Stimulated activated CD4-positive, alpha-beta T cell treated with anti-CD3 and anti-CD28 coated beads, Interleukin-15, amount 100 ng/mL, for 48 hours (primary cell): ENCODE data around the gene BPI.
"Not testable (repeated sequence)": the region's sequence is repeated elsewhere in the genome, so short reads cannot be mapped to it uniquely, and the experiment has no call there.

ENCODE experiments used
- DNase-seq, 2 donors: peaks; one replicate each; pipeline ENCODE4 v3.0.0-alpha.2; 2020; ENCODE audit warnings: low read depth in 2 of 2

BPI gene

GRCh38 chr20:38303908-38304379 is at the start of gene BPI:
Gene BPI (plus strand): TSS chr20:38304156. CDS start chr20:38304224, 68 bp downstream.
- DNase-seq: no peak

DNA sequence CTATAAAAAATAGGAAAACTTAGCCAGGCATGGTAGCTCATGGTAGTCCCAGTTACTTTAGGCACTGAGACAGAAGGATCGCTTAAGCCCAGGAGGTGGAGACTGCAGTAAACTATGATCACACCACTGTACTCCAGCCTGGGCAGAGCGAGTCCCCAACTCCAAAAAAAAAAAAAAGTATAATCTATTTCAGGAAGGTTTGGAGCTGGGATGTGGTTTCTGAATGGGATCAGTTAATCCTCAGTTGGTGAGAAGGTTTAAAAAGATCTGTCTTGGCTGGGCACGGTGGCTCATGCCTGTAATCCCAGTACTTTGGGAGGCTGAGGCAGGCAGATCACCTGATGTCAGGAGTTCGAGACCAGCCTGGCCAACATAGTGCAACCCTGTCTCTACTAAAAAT is 49.3 kb upstream of the BPI start:
- DNase-seq: not testable (repeated sequence)

- DNase-seq: no peak
Observed at GRCh38 chr20:38255393-38255792, 48.6 kb upstream of the BPI start.

GRCh38 chr20:38256021-38256420 is 47.9 kb upstream of the BPI start:
- DNase-seq: no peak

- DNase-seq: no peak
Observed at GRCh38 chr20:38256966-38257365, 47.0 kb upstream of the BPI start.

DNA sequence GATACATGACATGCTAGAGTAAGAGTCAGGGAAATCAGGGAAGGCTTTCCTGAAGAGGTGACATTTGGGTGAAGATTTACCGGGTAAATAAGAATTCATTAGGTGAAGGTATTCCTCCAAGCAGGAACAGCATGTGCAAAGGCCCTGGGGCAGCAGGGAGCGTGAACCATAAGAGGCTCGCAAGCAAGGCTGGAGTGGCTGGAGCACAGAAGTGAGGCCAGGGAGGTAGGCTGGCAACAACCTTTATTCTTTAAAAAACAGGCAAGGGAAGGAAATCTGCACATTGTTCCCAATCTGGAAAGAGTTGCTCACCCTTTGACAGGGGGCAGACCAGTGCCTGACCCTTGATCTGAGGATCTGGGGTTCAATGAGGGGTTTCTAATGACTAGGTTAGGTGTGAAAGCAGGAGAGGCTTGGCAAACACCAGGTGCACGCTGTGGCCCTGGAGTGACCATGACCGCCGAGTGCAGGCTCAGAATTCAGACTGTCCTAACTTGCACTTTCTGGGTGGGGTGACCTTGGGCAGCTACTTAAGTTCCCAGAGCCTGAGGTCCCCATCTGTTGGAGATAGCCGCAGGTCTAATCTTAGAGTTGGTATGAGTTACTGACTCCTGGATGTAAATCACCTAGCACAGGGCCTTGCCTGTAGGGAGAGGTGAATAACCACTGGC is 45.3 kb upstream of the BPI start:
- DNase-seq: no peak

- DNase-seq: no peak
Observed at GRCh38 chr20:38260025-38260377, 44.0 kb upstream of the BPI start.

DNA sequence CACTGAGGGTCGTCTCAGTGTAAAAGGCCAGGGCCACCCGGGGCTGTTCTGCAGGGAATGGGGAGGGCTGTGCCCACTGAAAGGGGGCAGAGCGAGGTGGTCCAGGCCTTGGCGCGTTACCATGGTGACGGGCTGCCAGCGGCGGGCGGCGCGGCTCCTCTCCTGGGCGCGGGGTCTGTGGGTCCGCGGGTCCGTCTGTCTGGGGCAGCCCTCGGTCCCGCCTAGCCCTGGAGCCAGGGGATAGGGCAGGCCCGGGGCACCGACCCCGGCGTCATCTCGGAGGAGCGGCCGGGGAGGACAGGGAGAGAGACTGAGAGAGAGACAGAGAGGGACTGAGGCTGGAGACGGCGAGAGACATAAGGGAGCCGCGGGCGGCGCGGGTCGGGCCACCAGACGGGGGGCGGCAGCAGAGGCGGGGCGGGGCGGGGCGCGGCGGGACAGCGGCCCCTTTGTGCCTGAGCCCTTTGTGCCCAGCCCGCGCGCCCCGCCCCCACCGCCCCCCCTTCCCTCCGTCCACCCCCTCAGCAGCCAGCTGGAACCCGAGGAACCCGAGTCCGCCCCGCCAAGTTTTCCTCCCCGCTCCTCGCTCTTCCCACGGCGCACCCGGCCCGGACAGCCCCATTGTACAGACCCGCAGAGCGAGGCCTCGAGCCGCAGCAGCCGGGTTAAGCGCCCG is 43.4 kb upstream of the BPI start, which contains the start of gene KIAA1755:
TSS of gene KIAA1755 (minus strand) at position 358 of the 676 bp plus-strand sequence. CDS start at position 123, 235 bp downstream.
- DNase-seq: no peak

GRCh38 chr20:38261054-38261390 is 42.9 kb upstream of the BPI start:
- no peak for DNase-seq

GRCh38 chr20:38262931-38263330 is 41.0 kb upstream of the BPI start:
- DNase-seq: no peak

GRCh38 chr20:38266426-38266825 is 37.5 kb upstream of the BPI start:
- no peak for DNase-seq

- DNase-seq: no peak
Observed at GRCh38 chr20:38267296-38267695, 36.7 kb upstream of the BPI start.

- no peak for DNase-seq
Observed at GRCh38 chr20:38267901-38268514, 35.9 kb upstream of the BPI start.

GRCh38 chr20:38269040-38269439 is 34.9 kb upstream of the BPI start:
- DNase-seq: no peak

- no peak for DNase-seq
Observed at GRCh38 chr20:38269715-38270114, 34.2 kb upstream of the BPI start.

GRCh38 chr20:38270869-38271605 is 32.9 kb upstream of the BPI start:
- DNase-seq: no peak

- DNase-seq: no peak
Observed at GRCh38 chr20:38271608-38272120, 32.3 kb upstream of the BPI start.

DNA sequence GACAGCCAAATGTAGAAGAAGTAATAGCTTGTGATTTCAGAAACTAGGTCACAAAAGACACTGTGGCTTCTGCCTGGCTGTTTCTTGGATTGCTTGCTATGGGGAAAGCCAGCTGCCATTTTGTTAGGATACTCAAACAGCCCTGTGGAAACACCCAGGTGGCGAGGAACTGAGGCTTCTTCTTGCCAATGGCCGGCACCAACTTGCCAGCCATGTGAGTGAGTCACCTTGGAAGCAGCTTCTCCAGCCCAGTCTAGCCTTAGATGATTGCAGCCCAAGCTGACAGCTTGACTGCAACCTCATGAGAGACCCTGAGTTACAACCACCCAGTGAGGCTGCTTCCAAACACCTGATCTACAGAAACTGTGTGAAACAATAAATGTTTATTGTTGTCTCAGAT is 31.6 kb upstream of the BPI start:
- DNase-seq: no peak

DNA sequence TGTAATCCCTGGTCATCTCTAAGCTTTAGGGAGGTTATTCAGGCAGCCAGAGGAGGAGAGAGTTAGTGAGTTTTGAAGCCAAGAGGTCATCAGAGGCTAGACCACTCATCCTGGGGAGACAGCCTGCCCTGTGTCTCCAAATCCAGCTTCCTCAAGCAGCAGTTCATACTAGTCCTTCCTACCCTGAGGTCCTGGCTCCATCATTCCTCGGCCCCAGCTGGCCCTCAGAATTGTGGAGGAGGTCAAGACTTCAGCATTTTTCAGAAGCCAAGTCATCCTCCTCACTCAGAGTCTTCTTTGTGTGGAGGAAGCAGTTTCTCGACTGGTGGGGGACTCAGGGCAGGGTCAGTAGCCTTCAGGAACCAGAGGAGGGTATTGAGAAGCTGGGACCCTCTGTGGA is 31.0 kb upstream of the BPI start:
- DNase-seq: no peak

DNA sequence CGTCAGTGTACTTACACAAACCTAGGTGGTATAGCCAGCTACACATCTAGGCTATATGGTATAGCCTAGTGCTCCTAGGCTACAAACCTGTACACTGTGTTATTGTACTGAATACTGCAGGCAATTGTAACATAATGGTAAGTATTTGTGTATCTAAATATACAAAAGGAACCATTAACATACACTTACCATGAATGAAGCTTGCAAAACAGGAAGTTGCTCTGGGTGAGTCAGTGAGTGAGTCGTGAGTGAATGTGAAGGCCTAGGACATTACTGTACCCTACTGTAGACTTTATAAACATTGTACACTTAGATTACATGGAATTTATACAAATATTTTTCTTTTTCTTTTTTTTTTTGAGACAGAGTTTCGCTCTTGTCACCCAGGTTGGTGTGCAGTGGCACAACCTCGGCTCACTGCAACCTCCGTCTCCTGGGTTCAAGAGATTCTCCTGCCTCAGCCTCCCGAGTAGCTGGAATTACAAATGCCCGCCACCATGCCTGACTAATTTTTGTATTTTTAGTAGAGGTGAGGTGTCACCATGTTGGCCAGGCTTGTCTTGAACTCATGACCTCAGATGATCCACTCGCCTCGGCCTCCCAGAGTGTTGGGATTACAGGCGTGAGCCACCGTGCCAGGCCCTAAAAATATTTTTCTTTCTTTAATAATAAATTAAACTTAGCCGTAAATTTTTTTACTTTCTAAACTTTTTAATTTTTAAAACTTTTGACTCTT is 28.0 kb upstream of the BPI start:
- DNase-seq: no peak

GRCh38 chr20:38277285-38277684 is 26.7 kb upstream of the BPI start:
- DNase-seq: no peak

GRCh38 chr20:38277691-38278090 is 26.3 kb upstream of the BPI start:
- DNase-seq: no peak
